Measurements from ENCODE around the gene MAD1L1. TPM values are rescaled to one million over a fixed set of nuclear protein-coding genes. Genes with fewer than 3 reads are reported as not detected.

Gene MAD1L1
- total RNA-seq, 1 donor from 2014 or later = 57.4 TPM

- FAIRE-seq = peak; percentile 47
Measured at GRCh38 chr7:1919539-1920265, 313.0 kb downstream of the MAD1L1 start.

GRCh38 chr7:1918881-1919525 lies 313.7 kb downstream of the MAD1L1 start:
- Histone ChIP-seq H3K27me3 (ENCODE audit: control insufficient read depth, insufficient read depth, low read length) (no peaks in the 10 kb centered on the region), H3K36me3 (ENCODE audit: control insufficient read depth, insufficient read depth, low read length) (peaks cover 1% of the 10 kb centered on the region), H3K4me3 (ENCODE audit: low read depth, low read length) (no peak overlapping the region)
- TF ChIP-seq CTCF (IDR thresholded peaks at IDR 0.05; ENCODE audit: insufficient read depth, low read length, severe bottlenecking) = no peak
- DNase-seq (ENCODE audit: low read depth) = no peak
- FAIRE-seq = no peak

More at GRCh38 chr7:1919539-1920265, 313.0 kb downstream of the MAD1L1 start:
- no peak overlapping the region for H3K4me3 ChIP-seq (ENCODE audit: low read depth, low read length)
- no peak for TF ChIP-seq CTCF (IDR thresholded peaks at IDR 0.05; ENCODE audit: insufficient read depth, low read length, severe bottlenecking)
- no peak for DNase-seq (ENCODE audit: low read depth)
- H3K36me3 ChIP-seq (ENCODE audit: control insufficient read depth, insufficient read depth, low read length) = peaks cover 1% of the 10 kb centered on the region
- no peaks in the 10 kb centered on the region for H3K27me3 ChIP-seq (ENCODE audit: control insufficient read depth, insufficient read depth, low read length)

GRCh38 chr7:1918063-1918645 lies 314.6 kb downstream of the MAD1L1 start:
- DNase-seq (ENCODE audit: low read depth) (no peak), FAIRE-seq (no peak)
- Histone ChIP-seq H3K4me3 (ENCODE audit: low read depth, low read length) (no peak overlapping the region), H3K36me3 (ENCODE audit: control insufficient read depth, insufficient read depth, low read length) (peaks cover 1% of the 10 kb centered on the region), H3K27me3 (ENCODE audit: control insufficient read depth, insufficient read depth, low read length) (no peaks in the 10 kb centered on the region)
- TF ChIP-seq CTCF (IDR thresholded peaks at IDR 0.05; ENCODE audit: insufficient read depth, low read length, severe bottlenecking) = no peak

DNA sequence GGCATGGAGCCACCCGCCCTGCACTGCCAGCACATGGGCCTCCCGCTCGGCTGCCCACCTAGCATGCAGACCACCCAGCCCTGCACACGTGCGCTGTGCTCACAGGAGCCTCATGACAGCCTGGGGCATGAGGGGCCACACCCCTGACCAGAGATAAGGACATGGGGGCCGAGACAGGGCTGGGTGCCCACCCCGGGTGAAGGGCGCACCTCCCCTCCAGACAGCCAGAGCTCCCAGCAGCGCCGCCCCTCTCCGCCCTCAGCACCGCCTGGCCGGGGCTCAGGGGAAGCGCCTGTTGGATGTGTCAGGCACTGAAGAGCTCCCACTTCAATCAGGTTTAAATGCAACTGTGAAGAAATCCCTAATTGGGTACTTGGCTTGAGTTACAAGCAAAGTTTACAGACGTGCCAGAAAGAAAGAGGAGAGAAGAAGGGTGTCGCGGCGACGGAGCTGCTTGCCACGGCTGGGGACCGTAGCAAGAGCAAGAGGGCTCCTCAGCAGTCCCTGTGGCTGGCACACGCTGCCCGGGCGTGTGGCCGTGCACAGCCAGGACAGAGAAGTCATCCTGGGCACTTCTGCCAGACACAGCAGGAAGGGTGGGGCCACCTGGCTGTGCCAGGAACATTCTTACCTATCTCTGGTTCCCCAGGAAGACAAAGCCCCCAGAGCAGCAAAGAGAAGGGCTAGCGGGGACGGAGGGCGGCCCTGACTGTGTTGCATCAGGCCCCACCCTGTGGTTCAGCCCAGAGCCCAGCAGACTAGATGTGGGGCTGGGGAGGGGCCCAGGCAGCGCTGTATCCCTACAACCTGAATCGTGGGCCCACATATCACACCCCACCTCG lies 315.3 kb downstream of the MAD1L1 start:
- FAIRE-seq = no peak
- no peak for TF ChIP-seq CTCF (IDR thresholded peaks at IDR 0.05; ENCODE audit: insufficient read depth, low read length, severe bottlenecking)
- Histone ChIP-seq H3K4me3 (ENCODE audit: low read depth, low read length) (no peak overlapping the region), H3K27me3 (ENCODE audit: control insufficient read depth, insufficient read depth, low read length) (no peaks in the 10 kb centered on the region), H3K36me3 (ENCODE audit: control insufficient read depth, insufficient read depth, low read length) (peaks cover 1% of the 10 kb centered on the region)
- no peak for DNase-seq (ENCODE audit: low read depth)

DNA sequence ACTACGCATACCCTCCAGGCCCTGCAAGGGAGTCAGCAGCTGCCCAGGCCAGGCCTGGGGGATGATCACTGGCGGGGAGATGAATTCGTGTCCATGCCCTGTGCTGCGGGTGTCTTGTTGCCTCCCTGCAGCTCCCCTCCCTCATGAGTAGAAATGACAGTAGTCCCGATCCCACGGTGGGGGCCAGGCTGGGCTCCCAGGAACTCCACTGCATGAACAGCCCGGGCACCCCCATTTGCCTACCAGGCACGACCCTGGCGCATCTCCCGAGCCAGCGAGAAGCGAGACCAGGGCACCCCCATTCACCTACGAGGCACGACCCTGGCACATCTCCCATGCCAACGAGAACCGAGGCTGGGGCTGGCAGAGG lies 316.2 kb downstream of the MAD1L1 start:
- H3K36me3 ChIP-seq (ENCODE audit: control insufficient read depth, insufficient read depth, low read length) = peaks cover 1% of the 10 kb centered on the region
- no peak overlapping the region for H3K4me3 ChIP-seq (ENCODE audit: low read depth, low read length)
- no peak for FAIRE-seq
- DNase-seq (ENCODE audit: low read depth) = no peak
- no peak for TF ChIP-seq CTCF (IDR thresholded peaks at IDR 0.05; ENCODE audit: insufficient read depth, low read length, severe bottlenecking)
- no peaks in the 10 kb centered on the region for H3K27me3 ChIP-seq (ENCODE audit: control insufficient read depth, insufficient read depth, low read length)

All from bronchial epithelial cell (primary cell).